Gastroesophageal sphincter (tissue), 3 donors: ENCODE data around the gene C2orf78.

ENCODE experiments used
- CTCF ChIP-seq, 4 experiments: fragments of 200-600 bp in 2 of 4; fragments of 450-650 bp in 2 of 4; sonication (generic) in 1 of 4; IDR thresholded peaks; one replicate each; pipeline ENCODE4 v1.5.1; 2017 to 2019; ENCODE audit warnings: antibody characterized with exemption in 4 of 4, mild to moderate bottlenecking in 2 of 4, moderate library complexity in 2 of 4
- EP300 ChIP-seq: sonication (generic); formaldehyde crosslinking; IDR thresholded peaks from one replicate; pipeline ENCODE4 v1.6.1; 2017; ENCODE audit warnings: antibody characterized with exemption, mild to moderate bottlenecking
- POLR2A ChIP-seq, 2 donors: fragments of 450-650 bp; IDR thresholded peaks; one replicate each; pipeline ENCODE4 v1.6.1; 2017; ENCODE audit warnings: antibody characterized with exemption in 2 of 2, mild to moderate bottlenecking in 2 of 2, moderate library complexity in 1 of 2
- POLR2AphosphoS5 ChIP-seq: sonication (generic); formaldehyde crosslinking; IDR thresholded peaks from one replicate; pipeline ENCODE4 v1.6.1; 2017; ENCODE audit warnings: antibody characterized with exemption

GRCh38 chr2:73851274-73851673, 67.3 kb downstream of the C2orf78 start:
- no peak for TF ChIP-seq CTCF (IDR thresholded peaks at IDR 0.05)
- TF ChIP-seq EP300, result no peak
- TF ChIP-seq POLR2A (IDR thresholded peaks at IDR 0.05), result no peak
- no peak for TF ChIP-seq POLR2AphosphoS5
